ENCODE results near the gene PSMG2. TPM values are rescaled to one million over a fixed set of nuclear protein-coding genes. Genes with fewer than 3 reads are reported as not detected.

PSMG2 gene
- polyA plus RNA-seq, 3 donors: 37.1 to 143 (median 118) TPM

DNA sequence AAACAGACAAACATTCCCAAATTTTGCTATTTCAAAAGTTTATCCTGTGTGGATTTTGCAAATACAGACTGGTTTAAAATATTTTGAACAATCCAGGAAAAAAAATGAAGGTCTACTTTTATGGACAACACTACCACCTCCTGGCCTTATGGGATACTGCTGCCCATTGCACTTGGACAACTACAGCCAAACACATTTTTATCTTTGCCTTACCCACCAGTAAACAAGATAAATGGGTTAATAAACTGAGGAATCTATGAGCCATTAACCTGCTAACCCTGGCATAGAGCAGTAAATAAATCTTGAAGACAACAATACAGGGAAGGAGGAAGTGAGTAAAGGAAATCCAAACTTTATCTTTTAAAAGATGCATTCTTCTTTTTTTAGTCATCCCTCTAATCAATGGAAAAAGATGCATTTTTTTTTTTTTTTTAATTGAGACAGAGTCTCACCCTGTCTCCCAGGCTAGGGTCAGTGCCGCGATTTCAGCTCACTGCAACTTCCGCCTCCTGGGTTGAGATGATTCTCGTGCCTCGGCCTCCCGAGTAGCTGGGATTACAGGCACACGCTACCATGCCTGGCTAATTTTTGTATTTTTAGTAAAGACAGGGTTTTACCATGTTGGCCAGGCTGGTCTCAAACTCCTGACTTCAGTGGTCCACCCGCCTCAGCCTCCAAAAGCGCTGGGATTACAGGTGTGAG lies 42.8 kb upstream of the PSMG2 start:
- Histone ChIP-seq H3K36me3 (replicated peaks in 1 of 2; ENCODE audit: control insufficient read depth in 1 of 2, insufficient read depth in 2 of 2, low read length in 2 of 2) (no peaks in the 10 kb centered on the region), H3K27ac (ENCODE audit: low read depth in 1 of 2, low read length in 2 of 2) (no peak overlapping the region), H2AFZ (ENCODE audit: insufficient read depth, low read depth, low read length, poor library complexity, severe bottlenecking) (no peak overlapping the region), H3K9me3 (replicated peaks in 1 of 2; ENCODE audit: control insufficient read depth in 1 of 2, insufficient read depth in 1 of 2, low read length in 2 of 2) (no peaks in the 10 kb centered on the region), H3K4me2 (replicated peaks; ENCODE audit: extremely low read depth, low read length, poor library complexity, severe bottlenecking) (no peak overlapping the region), H3K79me2 (ENCODE audit: insufficient read depth, low read length) (no peaks in the 10 kb centered on the region), H3K27me3 (ENCODE audit: control insufficient read depth in 2 of 2, insufficient read depth in 2 of 2, low read length in 2 of 2) (peaks cover 7 to 21% of the 10 kb centered on the region in 2 donors), H3K4me3 (replicated peaks in 1 of 3; ENCODE audit: low read depth in 2 of 3, low read length in 3 of 3) (no peak overlapping the region), H3K9ac (ENCODE audit: insufficient read depth, low read length, poor library complexity, severe bottlenecking) (no peak overlapping the region), H3K4me1 (ENCODE audit: control insufficient read depth in 1 of 2, insufficient read depth in 2 of 2, low read length in 2 of 2) (peaks cover 11 to 19% of the 10 kb centered on the region in 2 donors), H4K20me1 (ENCODE audit: insufficient read depth, low read length) (no peaks in the 10 kb centered on the region)
- peaks cover 0 to 3% of the 10 kb centered on the region in 2 donors for H3K36me3 Mint-ChIP-seq
- H3K27ac Mint-ChIP-seq: no peak overlapping the region
- peaks cover 11% of the 10 kb centered on the region for H3K4me1 Mint-ChIP-seq
- TF ChIP-seq, protein P1, sequence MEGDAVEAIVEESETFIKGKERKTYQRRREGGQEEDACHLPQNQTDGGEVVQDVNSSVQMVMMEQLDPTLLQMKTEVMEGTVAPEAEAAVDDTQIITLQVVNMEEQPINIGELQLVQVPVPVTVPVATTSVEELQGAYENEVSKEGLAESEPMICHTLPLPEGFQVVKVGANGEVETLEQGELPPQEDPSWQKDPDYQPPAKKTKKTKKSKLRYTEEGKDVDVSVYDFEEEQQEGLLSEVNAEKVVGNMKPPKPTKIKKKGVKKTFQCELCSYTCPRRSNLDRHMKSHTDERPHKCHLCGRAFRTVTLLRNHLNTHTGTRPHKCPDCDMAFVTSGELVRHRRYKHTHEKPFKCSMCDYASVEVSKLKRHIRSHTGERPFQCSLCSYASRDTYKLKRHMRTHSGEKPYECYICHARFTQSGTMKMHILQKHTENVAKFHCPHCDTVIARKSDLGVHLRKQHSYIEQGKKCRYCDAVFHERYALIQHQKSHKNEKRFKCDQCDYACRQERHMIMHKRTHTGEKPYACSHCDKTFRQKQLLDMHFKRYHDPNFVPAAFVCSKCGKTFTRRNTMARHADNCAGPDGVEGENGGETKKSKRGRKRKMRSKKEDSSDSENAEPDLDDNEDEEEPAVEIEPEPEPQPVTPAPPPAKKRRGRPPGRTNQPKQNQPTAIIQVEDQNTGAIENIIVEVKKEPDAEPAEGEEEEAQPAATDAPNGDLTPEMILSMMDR (IDR thresholded peaks at IDR 0.05): peak; percentile 87
- peaks cover 0 to 11% (median 0%) of the 10 kb centered on the region in 7 donors for H3K9me3 Mint-ChIP-seq
- peaks cover 13 to 29% (median 23%) of the 10 kb centered on the region in 3 donors for H3K27me3 Mint-ChIP-seq (ENCODE audit: low read depth in 3 of 3)
- no peak overlapping the region for H3K4me3 Mint-ChIP-seq
- intact Hi-C loops (cut with micrococcal nuclease): loop anchor here (2.0 to 10.0 kb wide), 5 partner anchors 53 to 269 kb away; partner anchors contain the start of gene PRELID3A (in 2 of the 2)
- peak; percentile 39 to 57 (median 55) for DNase-seq
- WGBS (ENCODE audit: insufficient coverage): 93% methylated on average over 5 of the region's 9 CpGs

DNA sequence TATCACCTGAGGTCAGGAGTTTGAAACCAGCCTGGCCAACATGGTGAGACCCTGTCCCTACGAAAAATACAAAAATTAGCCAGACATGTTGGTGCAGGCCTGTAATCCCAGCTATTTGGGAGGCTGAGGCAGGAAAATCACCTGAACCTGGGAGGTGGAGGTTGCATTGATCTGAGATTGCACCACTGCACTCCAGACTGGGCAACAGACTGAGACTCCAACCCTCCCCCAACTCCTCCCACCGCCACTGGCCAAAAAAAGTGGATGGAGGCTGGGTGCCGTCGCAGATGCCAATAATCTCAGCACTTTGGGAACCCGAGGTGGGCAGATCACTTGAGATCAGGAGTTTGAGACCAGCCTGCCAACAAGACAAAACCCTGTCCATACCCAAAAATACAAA lies 34.8 kb upstream of the PSMG2 start:
- no peak overlapping the region for H3K9ac ChIP-seq (ENCODE audit: insufficient read depth, low read length, poor library complexity, severe bottlenecking)
- no peak overlapping the region for H3K4me3 ChIP-seq (replicated peaks in 1 of 3; ENCODE audit: low read depth in 2 of 3, low read length in 3 of 3)
- Mint-ChIP-seq H3K36me3 (peaks cover 3 to 16% of the 10 kb centered on the region in 2 donors), H3K4me3 (no peak overlapping the region), H3K27me3 (ENCODE audit: low read depth in 3 of 3) (peaks cover 0 to 1% (median 0%) of the 10 kb centered on the region in 3 donors), H3K27ac (no peak overlapping the region), H3K9me3 (no peaks in the 10 kb centered on the region), H3K4me1 (no peaks in the 10 kb centered on the region)
- intact Hi-C loops (cut with micrococcal nuclease): no loop called here
- no peak for DNase-seq
- no peaks in the 10 kb centered on the region for H4K20me1 ChIP-seq (ENCODE audit: insufficient read depth, low read length)
- no peak overlapping the region for H3K4me2 ChIP-seq (replicated peaks; ENCODE audit: extremely low read depth, low read length, poor library complexity, severe bottlenecking)
- TF ChIP-seq, protein P1 (IDR thresholded peaks at IDR 0.05): no peak
- H3K9me3 ChIP-seq (replicated peaks in 1 of 2; ENCODE audit: control insufficient read depth in 1 of 2, insufficient read depth in 1 of 2, low read length in 2 of 2): no peaks in the 10 kb centered on the region
- H3K4me1 ChIP-seq (ENCODE audit: control insufficient read depth in 1 of 2, insufficient read depth in 2 of 2, low read length in 2 of 2): no peaks in the 10 kb centered on the region
- H3K27ac ChIP-seq (ENCODE audit: low read depth in 1 of 2, low read length in 2 of 2): no peak overlapping the region
- 82% methylated on average over 2 of the region's 5 CpGs for WGBS (ENCODE audit: insufficient coverage)
- no peaks in the 10 kb centered on the region for H3K79me2 ChIP-seq (ENCODE audit: insufficient read depth, low read length)
- H3K27me3 ChIP-seq (ENCODE audit: control insufficient read depth in 2 of 2, insufficient read depth in 2 of 2, low read length in 2 of 2): no peaks in the 10 kb centered on the region
- peaks cover 4 to 9% of the 10 kb centered on the region in 2 donors for H3K36me3 ChIP-seq (replicated peaks in 1 of 2; ENCODE audit: control insufficient read depth in 1 of 2, insufficient read depth in 2 of 2, low read length in 2 of 2)
- H2AFZ ChIP-seq (ENCODE audit: insufficient read depth, low read depth, low read length, poor library complexity, severe bottlenecking): no peak overlapping the region
